ENCODE results near the gene TNNI3.

Gene TNNI3

GRCh38 chr19:55157064-55157908, at the start of gene TNNI3:
Gene TNNI3, minus strand, starts transcription at chr19:55157732. Its CDS starts 143 bp downstream, at chr19:55157589.
- no peak for DNase-seq

GRCh38 chr19:55206664-55207500, 49.4 kb upstream of the TNNI3 start:
- DNase-seq = peak; percentile 45

- peak; percentile 9 for DNase-seq
Observed at GRCh38 chr19:55202199-55202598, 44.7 kb upstream of the TNNI3 start.

GRCh38 chr19:55199620-55200204, 42.2 kb upstream of the TNNI3 start:
- no peak for DNase-seq

GRCh38 chr19:55198651-55199050, 41.1 kb upstream of the TNNI3 start:
- no peak for DNase-seq

GRCh38 chr19:55197528-55197927, 40.0 kb upstream of the TNNI3 start:
- DNase-seq = no peak

- DNase-seq = no peak
Observed at GRCh38 chr19:55196803-55197202, 39.3 kb upstream of the TNNI3 start.

GRCh38 chr19:55193481-55193880, 35.9 kb upstream of the TNNI3 start:
- no peak for DNase-seq

GRCh38 chr19:55189403-55189835, 31.9 kb upstream of the TNNI3 start:
- DNase-seq = no peak

- no peak for DNase-seq
Observed at GRCh38 chr19:55188625-55189024, 31.1 kb upstream of the TNNI3 start.

- DNase-seq = no peak
Observed at GRCh38 chr19:55186080-55186479, 28.5 kb upstream of the TNNI3 start.

- DNase-seq = no peak
Observed at GRCh38 chr19:55181740-55182139, 24.2 kb upstream of the TNNI3 start.

- DNase-seq = peak; percentile 40
Observed at GRCh38 chr19:55179606-55180484, 22.3 kb upstream of the TNNI3 start, which contains the start of gene SYT5. Gene SYT5, minus strand, starts transcription at chr19:55180289. Its CDS starts 1,248 bp downstream, at chr19:55179041.

- DNase-seq = peak; percentile 96
Observed at GRCh38 chr19:55178781-55179599, 21.5 kb upstream of the TNNI3 start.

GRCh38 chr19:55176076-55176475, 18.5 kb upstream of the TNNI3 start:
- DNase-seq = no peak

GRCh38 chr19:55175117-55175867, 17.8 kb upstream of the TNNI3 start:
- DNase-seq = no peak

- DNase-seq = no peak
Observed at GRCh38 chr19:55174425-55175116, 17.0 kb upstream of the TNNI3 start.

GRCh38 chr19:55173714-55174409, 16.3 kb upstream of the TNNI3 start:
- DNase-seq = peak; percentile 26

GRCh38 chr19:55173186-55173713, 15.7 kb upstream of the TNNI3 start:
- no peak for DNase-seq
